DMS 273 (cell line): Measurements from ENCODE around the gene ARHGEF2.

Experiments
- DNase-seq: peaks from one replicate; lab custom pipeline; 2025; ENCODE audit not compliant: unreplicated experiment; lab: John Stamatoyannopoulos, UW

The ARHGEF2 gene

GRCh38 chr1:155913969-155914757 lies 64.2 kb downstream of the ARHGEF2 start:
- DNase-seq = peak; percentile 61

- DNase-seq = no peak
These were observed 66.3 kb downstream of the ARHGEF2 start for GRCh38 chr1:155912056-155912536.

- peak; percentile 94 for DNase-seq
These were observed 66.9 kb downstream of the ARHGEF2 start, which contains the start of gene RIT1 for GRCh38 chr1:155911156-155912055. Gene RIT1 (minus strand): TSS chr1:155911349. CDS start chr1:155910761, 588 bp downstream.

- peak; percentile 58 for DNase-seq
These were observed 67.7 kb downstream of the ARHGEF2 start for GRCh38 chr1:155910621-155911121.

- no peak for DNase-seq
These were observed 68.5 kb downstream of the ARHGEF2 start for GRCh38 chr1:155909894-155910293.

GRCh38 chr1:155904261-155904660 lies 74.1 kb downstream of the ARHGEF2 start:
- DNase-seq = no peak

GRCh38 chr1:155900161-155900560 lies 78.2 kb downstream of the ARHGEF2 start:
- no peak for DNase-seq

GRCh38 chr1:155899683-155900082 lies 78.7 kb downstream of the ARHGEF2 start:
- DNase-seq = no peak

- no peak for DNase-seq
These were observed 79.5 kb downstream of the ARHGEF2 start for GRCh38 chr1:155898888-155899287.

GRCh38 chr1:155897746-155898145 lies 80.6 kb downstream of the ARHGEF2 start:
- DNase-seq = no peak
